Measurements from ENCODE around the gene ESR1.

ESR1 gene

DNA sequence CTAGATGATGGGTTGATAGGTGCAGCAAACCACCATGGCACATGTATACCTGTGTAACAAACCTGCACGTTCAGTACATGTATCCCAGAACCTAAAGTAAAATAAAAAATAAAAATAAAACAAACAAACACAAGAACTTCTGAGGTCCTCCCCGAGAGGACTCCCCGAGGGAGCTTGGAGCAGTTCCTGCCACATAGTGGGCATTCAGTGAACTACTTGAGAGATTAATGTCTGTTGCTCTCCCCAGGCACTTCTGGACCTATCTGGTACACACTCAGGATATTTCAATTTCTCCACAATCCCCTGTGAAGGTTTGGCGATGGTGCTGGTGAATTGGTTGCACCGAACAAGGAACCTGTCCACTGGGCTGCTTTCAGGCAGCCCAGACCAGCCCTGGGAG is 311.2 kb downstream of the ESR1 start:
- Histone ChIP-seq H3K4me3 (ENCODE audit: low read depth, low read length) (no peak overlapping the region), H3K9me3 (no peaks in the 10 kb centered on the region), H3K4me1 (no peaks in the 10 kb centered on the region), H3K36me3 (no peaks in the 10 kb centered on the region), H3K27me3 (no peaks in the 10 kb centered on the region)
- TF ChIP-seq, protein P1, sequence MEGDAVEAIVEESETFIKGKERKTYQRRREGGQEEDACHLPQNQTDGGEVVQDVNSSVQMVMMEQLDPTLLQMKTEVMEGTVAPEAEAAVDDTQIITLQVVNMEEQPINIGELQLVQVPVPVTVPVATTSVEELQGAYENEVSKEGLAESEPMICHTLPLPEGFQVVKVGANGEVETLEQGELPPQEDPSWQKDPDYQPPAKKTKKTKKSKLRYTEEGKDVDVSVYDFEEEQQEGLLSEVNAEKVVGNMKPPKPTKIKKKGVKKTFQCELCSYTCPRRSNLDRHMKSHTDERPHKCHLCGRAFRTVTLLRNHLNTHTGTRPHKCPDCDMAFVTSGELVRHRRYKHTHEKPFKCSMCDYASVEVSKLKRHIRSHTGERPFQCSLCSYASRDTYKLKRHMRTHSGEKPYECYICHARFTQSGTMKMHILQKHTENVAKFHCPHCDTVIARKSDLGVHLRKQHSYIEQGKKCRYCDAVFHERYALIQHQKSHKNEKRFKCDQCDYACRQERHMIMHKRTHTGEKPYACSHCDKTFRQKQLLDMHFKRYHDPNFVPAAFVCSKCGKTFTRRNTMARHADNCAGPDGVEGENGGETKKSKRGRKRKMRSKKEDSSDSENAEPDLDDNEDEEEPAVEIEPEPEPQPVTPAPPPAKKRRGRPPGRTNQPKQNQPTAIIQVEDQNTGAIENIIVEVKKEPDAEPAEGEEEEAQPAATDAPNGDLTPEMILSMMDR (IDR thresholded peaks at IDR 0.05; ENCODE audit: low read depth, low read length): no peak
- no peak for DNase-seq

DNA sequence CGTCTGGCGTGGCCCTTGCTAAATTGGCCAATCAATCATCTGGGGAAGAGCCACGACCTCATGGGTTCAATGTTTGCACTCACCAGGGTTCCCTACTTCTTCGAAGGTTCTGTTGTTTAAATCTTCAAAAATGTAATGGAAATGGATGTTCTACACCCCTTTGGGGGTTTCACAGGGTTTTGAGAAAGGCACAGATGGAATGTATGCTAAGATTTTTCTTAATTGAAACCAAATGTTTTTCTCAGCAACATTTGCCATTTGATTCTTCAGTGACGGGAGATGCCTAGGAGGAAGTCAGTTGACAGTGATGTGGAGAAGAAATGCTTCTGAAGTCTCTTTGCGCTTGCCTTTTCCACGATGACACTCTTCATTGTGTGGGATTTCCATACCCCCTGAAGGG is 312.3 kb downstream of the ESR1 start:
- H3K4me3 ChIP-seq (ENCODE audit: low read depth, low read length): no peak overlapping the region
- DNase-seq: no peak
- H3K4me1 ChIP-seq: no peaks in the 10 kb centered on the region
- no peaks in the 10 kb centered on the region for H3K27me3 ChIP-seq
- no peaks in the 10 kb centered on the region for H3K36me3 ChIP-seq
- TF ChIP-seq, protein P1 (IDR thresholded peaks at IDR 0.05; ENCODE audit: low read depth, low read length): no peak
- H3K9me3 ChIP-seq: no peaks in the 10 kb centered on the region

DNA sequence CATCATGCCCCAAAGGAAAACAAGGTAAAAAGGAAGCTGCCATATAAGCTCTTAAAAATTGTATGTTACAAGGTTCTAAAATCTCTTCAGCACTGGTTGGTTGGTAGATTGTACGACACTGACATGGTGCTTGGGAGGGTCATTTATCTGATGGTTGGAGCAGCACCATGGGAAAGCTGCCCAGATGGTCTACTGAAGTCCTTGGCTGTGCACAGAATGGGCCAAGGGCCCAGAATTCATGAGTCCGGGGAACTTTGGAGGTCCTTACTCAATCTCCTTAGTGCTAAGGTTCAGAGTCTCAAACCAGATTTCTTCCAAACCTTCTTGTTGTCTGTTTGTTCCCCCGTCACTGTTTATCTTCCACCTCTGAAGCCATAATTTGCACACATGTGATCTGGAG is 314.4 kb downstream of the ESR1 start:
- Histone ChIP-seq H3K9me3 (no peaks in the 10 kb centered on the region), H3K27me3 (no peaks in the 10 kb centered on the region), H3K4me1 (no peaks in the 10 kb centered on the region), H3K4me3 (ENCODE audit: low read depth, low read length) (no peak overlapping the region), H3K36me3 (no peaks in the 10 kb centered on the region)
- DNase-seq: no peak
- TF ChIP-seq, protein P1 (IDR thresholded peaks at IDR 0.05; ENCODE audit: low read depth, low read length): no peak

DNA sequence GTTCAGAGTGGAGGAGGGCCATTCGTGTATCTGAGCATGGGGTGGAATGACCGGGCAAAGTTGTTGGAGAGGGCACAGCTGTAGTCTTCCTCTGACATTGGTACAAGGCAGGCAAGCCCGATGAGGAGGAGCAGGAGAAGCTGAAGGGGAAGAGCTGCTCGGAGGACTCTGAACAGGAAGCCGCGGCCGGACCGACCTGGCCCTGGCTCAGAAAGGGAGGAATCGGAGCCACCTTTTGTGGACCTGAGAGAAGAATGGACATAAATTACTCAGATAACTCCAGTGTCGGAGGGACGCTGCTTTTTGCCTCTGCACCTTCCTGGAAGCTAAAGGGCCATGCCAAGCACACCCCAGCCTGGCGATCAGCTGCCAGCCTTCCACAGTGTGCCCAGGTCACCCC is 315.0 kb downstream of the ESR1 start:
- no peaks in the 10 kb centered on the region for H3K27me3 ChIP-seq
- H3K9me3 ChIP-seq: no peaks in the 10 kb centered on the region
- DNase-seq: no peak
- H3K4me3 ChIP-seq (ENCODE audit: low read depth, low read length): no peak overlapping the region
- TF ChIP-seq, protein P1 (IDR thresholded peaks at IDR 0.05; ENCODE audit: low read depth, low read length): no peak
- no peaks in the 10 kb centered on the region for H3K36me3 ChIP-seq
- no peaks in the 10 kb centered on the region for H3K4me1 ChIP-seq

DNA sequence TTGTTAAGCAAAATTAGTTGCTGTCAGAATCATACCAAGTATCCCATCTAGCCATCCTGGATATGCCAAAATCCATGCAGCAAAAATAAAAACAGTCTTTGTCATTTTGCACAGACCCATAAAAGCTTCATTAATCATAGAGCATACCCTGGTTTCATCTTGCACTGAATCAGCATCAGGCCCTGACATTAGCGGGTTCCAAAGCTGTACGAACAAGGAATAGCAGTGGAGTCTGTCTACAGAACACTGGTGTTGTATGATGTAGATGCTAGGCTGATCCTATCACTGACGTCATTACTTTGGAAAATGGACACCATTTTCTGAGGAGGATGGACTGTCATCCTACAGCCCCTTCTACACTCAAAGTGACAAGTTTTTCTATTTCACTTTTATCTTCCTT is 315.6 kb downstream of the ESR1 start:
- TF ChIP-seq, protein P1 (IDR thresholded peaks at IDR 0.05; ENCODE audit: low read depth, low read length): no peak
- no peaks in the 10 kb centered on the region for H3K27me3 ChIP-seq
- no peaks in the 10 kb centered on the region for H3K9me3 ChIP-seq
- H3K36me3 ChIP-seq: no peaks in the 10 kb centered on the region
- no peak overlapping the region for H3K4me3 ChIP-seq (ENCODE audit: low read depth, low read length)
- no peaks in the 10 kb centered on the region for H3K4me1 ChIP-seq
- DNase-seq: no peak

DNA sequence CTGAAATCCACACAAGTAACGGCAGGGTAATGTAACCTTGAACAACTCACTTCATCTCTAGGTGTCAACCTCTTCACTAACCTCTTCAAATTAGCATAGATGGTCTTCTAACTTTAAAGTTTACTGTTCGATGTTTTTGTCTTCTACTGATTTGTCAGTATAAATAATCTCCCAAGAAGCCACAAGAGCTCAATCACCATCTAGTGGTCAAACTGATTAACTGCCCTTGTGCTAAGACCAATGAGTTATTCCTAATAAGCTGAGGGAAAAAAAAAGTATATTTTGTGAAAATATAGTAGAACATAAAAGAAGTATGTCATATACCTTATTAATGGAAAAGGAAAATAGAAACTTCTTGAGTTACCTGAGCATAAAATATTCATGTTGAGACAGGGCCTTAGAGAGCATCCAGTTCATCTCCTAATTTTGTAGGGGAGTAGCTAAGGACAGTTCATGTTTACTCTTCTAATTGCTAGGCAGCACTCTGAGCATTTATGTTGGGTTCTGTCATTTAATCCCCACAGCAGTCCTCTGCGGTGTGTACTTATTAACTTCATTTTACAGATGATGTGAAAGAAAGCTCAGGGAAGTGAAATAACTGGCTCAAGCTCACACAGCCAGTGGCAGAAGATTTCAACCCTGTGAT is 317.1 kb downstream of the ESR1 start:
- Histone ChIP-seq H3K4me3 (ENCODE audit: low read depth, low read length) (no peak overlapping the region), H3K27me3 (no peaks in the 10 kb centered on the region), H3K36me3 (no peaks in the 10 kb centered on the region), H3K4me1 (no peaks in the 10 kb centered on the region), H3K9me3 (no peaks in the 10 kb centered on the region)
- DNase-seq: no peak
- TF ChIP-seq, protein P1 (IDR thresholded peaks at IDR 0.05; ENCODE audit: low read depth, low read length): peak; percentile 76

All from BE2C (cell line).